GM19043 (cell line): ENCODE measurements around the gene AHNAK.

Experiments used
- ATAC-seq: cut with Tn5 transposase; IDR thresholded peaks from one replicate; pipeline ENCODE4 v1.9.1; 2021; ENCODE audit warnings: low read depth; ENCODE audit not compliant: unreplicated experiment

The AHNAK gene

DNA sequence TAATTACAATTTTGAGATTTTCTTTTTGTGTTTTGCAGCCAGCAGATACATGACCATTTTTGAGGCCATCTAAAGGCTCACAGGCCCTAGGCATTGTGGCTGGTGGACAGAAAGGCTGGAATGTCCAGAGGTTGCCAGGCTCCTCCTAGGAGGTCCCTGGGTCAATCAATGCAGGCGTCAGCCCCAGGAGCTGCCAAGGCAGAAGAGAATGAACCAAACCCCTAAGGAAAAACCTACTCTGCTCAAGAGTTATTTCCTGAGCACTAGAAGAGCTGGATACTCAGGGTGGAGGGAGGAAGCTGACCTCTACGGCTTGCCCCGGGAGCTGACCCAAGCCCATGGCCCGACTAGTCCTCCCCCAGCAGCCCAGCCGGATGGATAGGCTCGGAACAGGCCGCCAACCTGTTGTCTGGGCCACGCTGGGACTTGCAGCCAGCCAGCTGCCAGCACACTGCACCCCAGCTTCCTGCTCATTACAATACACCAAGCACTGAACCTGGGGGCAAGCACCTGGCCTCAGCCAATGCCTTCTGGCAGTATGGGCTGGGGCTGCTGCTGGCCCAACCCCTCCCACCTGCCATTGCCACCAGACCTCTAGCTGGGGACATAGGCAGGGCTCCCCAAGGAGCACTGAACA, 133.4 kb downstream of the AHNAK start:
- no peak for ATAC-seq

DNA sequence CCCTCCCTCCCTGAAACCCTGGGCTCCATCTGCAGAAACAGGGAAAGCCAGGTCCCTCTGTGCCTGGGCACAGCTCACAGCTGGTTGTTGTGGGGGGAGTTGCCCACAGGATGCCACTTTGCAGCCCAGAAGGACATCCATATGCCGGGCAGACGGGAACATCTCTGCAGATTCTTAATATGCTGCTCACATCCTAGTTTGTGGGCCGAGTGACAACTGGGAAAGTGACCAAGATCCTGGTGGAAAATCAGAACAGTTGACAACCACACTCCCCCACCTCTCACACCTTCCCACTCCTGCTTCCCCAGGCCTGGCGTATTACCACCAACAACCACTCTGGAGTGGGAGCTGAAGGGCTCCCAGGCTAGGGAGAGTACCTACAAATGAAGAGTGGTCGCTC, 135.1 kb downstream of the AHNAK start:
- ATAC-seq, result no peak

DNA sequence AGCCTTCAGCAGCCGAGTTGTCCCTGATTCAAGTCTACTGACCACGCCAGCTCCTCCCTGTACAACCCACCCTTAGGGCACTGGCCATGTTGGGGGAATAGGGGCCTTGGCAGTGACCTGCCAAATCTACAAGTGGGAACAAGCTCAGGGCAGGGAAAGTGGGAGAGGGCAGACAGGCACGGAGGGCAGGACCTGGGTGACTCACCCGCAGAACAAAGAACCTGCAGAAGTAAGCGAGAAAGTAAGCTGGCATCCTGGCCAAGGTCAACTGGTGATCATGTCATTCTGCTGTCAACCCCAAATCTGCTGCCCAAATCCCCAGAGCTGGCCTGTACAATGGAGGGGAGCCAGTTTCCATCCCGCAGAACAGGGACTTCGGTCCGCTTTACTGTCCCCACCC, 135.6 kb downstream of the AHNAK start:
- no peak for ATAC-seq

DNA sequence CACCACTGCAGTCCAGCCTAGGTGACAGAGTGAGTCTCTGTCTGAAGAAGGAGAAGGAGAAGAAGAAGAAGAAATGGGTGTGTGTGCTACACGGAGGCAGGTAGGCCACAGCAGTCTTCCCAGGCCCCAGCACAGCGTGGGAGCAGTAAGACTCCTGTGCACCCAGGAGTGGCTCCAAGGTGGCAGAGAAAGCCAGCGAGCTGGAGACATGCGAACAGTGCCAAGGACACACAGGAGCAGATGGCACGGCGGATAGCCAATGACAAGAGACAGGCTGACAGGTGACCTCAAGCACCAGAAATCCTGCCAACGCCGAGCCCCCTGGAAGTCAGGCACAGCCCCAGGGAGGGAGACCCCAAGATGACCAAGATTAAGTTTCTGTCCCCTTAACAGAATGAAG, 136.8 kb downstream of the AHNAK start:
- ATAC-seq, result no peak

DNA sequence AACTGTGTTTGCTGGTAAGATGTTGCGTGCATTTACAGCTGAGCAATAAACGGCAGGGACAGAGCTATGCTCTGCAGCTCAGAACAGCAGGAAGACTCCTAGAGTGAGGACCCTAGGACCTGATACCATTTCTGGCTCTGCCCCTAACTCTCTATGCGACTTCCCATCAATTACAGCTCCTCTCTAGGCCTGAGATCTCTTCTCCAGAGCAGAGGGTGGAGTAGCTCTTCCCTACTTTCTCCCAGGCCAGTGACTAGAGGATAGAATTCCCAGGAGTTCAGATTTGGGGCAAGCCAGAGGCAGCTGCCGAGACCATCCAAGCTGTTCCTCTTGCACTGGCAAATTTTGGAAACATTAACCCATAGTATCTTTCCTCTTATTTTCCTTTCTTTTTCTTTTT, 140.6 kb downstream of the AHNAK start:
- no peak for ATAC-seq

DNA sequence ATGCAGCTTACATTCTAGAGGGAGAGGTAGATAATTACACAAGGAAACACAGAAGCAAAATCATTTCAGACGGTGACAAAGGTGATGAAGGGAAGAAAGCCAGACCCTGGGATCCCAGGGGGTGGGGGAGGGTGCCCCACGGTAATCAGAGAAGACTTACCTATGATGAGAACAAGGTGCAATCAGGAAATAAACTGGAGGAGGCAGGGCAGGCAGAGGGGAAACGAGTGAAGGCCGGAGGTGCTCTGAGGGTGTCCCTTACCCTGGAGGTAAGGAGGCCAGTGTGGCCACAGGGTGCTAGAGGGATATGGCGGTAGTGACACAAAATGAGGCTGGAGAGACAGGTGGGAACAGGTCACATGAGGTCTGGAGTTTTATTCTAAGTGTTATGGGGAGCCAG, 141.7 kb downstream of the AHNAK start:
- ATAC-seq, result no peak

DNA sequence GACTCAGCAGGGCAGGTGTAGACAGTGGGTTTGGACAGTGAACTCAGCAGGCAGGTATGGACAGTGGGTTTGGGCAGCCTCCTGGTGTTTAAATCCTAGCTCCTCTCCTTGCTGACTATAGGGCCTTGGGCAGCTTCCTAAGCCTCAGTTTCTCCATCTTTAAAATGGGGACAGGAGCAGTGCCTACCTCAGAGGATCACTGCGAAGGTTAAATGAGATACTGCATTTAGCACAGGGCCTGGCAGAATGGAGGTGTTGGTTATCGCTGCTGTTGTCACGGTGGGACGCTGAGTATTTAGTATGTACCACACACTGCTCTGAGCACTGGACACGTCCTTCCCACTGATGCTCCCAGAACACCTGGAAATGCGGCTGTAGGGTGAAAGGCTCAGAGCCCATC, 142.2 kb downstream of the AHNAK start:
- ATAC-seq, result no peak

DNA sequence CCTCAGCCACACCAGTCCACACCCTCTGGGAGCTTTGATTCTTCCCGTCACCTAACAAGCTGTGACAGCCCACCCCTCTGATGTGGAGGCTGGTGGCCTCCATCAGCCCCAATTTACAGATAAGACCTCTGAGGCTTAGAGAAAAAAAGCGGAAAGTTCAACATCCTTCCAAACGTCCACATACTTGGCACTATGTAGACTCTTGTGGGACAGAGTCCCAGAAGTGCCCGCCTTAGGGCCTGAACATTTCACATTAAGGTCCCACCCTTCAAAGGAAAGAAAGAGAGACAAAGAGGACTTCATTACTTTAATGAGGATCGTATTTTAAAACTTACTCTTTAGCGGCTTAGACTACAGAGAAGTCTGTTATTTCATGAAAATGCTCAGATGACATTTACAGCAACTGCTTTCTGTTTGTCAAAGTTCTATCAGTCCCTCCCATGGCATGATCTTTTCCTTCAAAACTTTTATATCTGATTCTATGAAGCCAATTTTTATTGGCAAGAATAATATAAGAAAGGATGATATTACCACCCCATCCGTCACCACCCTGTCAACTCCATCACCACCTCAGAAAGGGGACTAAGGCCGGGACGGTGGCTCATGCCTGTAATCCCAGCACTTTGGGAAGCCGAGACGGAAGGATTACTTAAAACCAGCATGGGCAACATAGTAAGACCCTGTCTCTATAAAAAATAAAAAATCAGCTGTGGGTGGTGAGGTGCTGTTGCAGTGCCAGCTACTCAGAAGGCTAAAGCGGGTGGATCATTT, 143.5 kb downstream of the AHNAK start:
- no peak for ATAC-seq

DNA sequence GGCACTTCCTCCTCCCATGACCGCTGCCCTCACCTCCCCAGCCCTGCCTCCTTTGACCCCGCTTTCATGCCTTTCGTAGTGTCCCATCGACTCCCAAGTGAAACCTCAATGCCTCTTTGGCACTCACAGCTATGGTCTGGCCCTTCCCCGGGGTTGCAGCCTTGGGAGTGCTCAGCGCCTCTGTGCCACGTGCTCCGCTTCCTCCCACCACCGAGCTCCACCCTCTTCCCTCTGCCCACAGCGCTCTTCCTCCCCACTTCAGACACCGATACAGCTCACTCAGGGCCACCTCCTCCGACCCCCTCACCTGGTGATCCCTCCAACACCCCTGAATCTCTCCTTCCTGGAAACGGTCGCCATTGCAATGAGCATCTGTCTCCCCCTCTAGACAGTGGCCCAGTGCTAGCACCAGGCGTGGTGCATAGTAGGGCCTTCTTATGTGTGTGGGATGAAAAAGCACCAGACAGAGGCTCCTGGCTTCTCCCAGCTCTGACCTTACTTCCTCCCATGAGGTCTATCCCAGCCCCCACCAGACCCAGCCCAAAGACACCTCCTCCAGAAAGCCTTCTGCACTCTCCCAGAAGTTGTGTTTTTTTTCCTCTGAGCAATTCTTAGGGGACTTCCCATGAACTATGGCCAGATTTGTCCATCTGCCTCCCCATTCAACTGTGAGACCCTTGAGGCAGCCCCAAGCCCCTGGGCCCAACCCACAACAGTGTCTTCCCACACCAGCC, 144.2 kb downstream of the AHNAK start:
- ATAC-seq, result no peak

DNA sequence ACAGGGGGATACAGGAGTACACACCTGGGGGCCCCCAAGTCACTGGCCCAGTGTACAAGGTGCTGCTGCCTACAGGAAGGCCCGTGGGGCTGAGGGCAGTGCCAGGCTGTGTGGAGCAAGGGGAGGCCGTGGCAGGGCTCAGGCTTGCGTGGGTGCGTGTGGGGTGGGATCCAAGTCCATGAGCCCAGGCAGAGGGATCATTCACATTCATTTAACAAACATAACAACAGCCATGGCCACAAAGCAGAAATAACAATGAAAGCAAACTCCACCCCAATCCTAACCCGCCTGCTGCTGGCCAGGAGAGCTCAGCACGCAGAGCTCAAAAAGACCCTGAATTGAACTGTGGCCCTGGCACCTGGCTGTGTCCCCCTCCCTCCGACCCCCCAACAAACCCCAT, 144.8 kb downstream of the AHNAK start:
- no peak for ATAC-seq

DNA sequence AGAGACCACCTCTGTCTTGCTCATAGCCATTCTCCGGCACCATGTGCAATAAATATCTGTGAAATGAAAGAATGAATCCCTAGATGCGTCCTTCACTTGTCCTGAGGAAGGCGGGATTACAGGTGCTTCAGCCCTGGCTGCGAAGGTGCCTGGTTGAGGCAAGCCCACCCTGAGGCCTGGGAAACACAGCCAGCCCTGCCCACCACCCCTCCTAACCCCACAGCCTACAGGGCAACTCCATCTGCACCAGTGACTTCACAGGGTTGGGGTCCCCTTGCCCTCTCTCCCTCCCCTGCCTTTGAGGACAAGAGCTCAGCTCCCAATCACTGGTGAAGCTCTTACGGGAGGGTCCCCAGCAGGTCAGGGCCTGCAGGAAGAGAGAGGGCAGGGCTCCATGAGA, 145.2 kb downstream of the AHNAK start:
- ATAC-seq, result no peak

DNA sequence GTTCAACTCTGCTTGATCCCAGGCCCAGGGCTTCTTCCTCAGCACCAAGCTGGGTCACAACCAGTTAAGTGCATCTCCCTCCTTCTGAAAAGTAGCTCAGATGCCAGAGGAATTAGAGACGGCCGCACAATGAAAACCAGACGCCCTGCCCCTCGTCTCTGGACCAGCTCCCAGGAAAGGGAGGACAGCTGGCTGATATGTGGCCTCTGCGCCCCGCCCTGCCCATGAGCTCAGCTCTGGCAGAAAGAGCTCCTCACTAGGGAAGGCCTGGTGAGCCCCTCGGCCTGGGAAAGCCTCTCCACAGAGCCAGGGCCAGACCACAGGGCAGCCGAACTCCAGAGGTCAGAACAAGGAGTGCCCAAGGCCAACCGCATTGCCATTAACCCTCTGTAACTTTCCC, 145.8 kb downstream of the AHNAK start:
- no peak for ATAC-seq

DNA sequence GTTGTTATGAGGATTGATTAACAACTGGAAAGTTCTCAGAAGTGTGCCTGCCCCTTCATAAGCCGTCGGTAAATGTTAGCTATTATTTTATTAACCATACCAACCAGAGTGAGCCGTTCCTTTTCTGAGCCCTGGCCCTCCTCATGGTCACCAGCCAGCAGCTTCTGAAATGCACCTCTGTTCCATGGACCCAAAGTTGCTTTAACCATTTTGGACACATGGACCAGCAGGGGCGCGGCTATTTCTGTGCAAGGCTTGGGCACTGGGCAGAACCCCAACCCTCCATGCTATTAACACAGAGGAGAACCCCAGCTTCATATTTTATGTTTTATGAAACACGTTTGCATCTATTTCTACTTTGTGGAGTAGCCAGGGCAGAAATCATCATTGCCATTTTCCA, 146.3 kb downstream of the AHNAK start:
- no peak for ATAC-seq

DNA sequence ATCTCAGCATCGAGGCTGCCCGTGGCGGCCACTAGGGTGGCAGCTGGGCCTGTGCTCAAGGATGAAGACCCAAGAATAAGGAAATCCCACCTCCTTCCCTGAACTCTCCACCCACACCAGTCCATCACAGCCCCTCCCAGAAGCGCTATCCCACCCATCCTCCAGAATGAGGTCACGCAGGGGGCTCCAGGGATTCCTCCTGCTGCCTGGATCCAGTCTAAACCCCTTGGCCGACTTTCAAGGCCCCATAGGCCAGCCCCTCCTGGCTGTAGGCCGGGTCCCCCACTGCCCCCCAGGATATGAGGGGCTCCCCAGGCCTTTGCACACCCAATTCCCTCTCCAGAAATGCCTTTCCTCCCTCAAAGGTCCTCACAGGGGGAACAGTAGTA, 146.7 kb downstream of the AHNAK start:
- ATAC-seq, result no peak

DNA sequence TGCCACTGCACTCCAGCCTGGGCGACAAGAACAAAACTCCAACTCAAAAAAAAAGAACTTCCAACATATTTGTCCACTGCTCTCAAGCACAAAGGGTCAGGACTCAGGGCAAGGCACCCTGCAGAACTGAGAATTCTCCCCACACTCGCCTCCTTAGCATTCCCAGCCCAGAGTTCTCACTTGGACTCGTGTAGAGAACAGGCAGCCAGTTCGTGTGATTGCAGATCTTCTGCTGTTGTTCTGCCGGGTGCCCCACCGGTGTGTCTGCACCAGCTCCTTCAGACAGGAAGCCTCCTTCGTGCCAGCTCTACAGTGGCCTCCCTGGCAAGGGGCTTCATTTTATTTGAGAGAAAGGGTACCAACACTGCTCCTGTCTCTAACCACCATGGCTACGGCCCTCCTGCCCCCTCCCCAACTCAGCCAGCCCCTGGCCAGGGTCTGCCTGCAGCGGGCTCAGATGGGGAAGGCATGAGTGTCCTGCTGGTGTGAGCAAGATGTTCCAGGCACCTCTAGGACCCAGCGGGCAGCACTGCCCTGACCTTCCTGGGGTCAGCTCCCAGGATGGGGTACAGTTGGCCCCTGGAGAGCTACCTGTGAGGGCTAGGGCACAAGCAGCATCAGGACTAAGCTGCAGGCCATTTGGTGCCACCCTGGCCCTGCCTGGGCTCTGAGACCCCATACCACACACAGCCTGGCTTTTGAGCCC, 147.3 kb downstream of the AHNAK start:
- ATAC-seq, result no peak

DNA sequence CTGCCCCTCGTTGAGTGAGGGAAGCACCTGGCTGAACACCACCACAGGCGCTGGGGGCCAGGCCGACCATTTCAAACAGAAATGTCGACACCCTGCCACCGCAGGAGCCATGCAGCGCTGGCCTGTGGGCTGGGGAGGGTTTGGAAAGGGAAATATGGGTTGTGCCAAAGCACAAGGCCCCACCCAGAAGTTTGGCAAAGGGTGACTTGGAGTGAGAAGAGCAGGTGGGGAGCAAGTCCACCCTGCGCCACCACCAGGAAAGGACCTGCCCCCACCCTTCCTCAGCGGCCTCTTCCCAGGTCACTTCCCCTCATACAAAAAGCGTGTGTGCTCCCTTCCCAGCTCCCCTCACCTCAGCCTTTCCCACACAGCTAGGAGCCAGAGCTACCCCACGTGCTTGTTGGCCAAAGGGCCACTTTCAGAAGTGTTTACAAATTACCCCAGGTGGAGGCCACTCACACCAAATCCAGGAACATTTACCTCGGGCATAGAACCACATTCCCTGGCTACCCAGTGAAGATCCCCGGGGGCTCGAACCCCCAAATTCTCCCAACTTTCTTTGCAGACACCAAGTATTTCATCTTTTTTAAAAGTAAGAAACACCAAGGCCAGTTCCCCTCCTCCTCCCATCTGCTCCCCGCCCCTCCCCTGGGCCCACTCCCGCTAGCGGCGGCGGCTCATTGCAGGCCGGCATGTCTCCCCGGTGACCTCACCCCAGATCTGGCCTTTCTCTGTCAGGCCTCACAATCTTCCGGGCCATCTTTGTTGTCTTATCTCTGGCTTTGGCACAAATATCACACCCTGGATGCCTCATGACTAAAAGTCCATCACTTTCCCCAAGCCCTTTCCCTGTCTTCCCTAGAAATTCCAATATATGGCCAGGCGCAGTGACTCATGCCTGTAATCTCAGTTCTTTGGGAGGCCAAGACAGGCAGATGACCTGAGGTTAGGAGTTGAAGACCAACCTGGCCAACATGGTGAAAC, 148.3 kb downstream of the AHNAK start:
- ATAC-seq, result no peak

DNA sequence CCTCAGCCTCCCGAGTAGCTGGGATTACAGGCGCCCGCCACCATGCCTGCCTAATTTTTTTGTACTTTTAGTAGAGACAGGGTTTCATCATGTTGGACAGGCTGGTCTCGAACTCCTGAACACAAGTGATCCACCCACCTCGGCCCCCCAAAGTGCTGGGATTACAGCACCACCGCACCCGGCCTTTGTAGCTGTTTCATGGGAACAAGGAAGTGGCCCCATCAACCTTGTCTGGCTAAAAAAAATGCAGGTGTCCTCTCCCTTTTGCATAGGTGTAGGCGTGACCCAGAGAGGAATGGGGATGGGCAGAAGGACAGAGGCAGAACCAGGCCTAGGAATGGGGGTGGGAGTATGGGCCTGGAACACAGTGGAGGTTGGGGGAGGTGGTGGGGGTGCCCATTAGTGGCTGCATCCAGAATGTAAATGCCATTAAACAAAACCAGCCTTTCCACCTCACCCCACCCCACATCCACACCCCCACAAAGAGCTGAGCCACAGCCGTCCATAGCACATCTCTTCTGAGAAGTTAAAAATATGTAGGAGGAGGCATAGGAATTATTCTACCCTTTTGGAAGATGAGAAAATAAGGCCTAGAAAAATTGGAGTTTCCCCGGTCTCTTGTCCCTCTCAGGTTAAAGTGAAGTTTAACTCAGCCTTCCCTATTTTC, 150.6 kb downstream of the AHNAK start:
- no peak for ATAC-seq

DNA sequence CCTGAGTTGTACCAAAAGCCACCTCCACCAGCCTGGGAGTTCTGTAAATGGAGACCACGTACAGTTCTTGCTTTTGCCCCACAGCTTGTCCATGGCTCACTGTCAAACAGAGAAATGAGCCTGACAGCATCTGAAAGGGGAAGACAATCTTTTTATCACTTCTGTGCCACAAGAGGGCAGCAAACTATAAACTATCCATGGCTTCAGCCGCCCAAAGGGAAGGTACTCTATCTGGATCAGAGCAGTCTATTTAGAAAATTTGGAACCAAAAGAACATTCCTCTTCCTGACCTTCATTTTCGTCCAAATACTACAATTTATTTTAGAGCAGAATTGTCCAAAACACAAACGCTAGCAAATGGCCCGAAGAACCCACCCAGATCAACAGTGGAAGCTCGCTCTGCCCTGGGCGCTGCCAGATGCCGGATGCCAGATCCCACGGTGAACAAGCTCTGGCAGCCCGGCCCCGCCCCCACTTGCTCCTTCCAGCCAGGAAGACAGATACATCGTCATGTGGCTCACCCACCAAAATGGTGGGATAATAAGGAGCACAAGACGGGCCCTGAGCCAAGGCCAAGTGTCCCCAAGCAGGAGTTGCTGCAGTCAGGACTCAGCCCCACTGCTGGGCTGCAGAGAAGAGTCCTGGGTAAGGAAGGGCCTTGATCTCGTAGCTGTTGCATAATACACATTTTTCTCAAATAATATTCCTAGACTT, 151.6 kb downstream of the AHNAK start:
- no peak for ATAC-seq

DNA sequence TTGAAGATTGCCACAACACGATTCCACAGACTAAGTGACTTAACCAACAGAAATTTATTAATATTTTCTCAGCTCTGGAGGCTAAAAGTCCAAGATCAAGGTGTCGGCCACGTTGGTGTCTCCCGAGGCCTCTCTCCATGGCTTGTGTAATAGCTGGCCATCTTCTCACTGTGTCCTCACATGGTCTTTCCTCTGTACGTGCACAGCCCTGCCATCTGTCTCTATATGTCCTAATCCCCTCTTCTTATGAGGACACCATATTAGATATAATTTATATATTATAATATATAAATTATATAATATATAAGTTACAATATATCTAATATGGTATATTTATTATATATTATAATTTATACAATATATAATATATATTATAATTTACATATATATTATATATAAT, 152.9 kb downstream of the AHNAK start:
- no peak for ATAC-seq
